SU-DHL-6 (cell line): ENCODE measurements around the gene FBXW8.
"Not testable (repeated sequence)": the region's sequence is repeated elsewhere in the genome, so short reads cannot be mapped to it uniquely, and the experiment has no call there.

ENCODE experiments used
- H2AFZ ChIP-seq: fragments of 200-600 bp; sonication (generic); 2 replicates; pipeline ENCODE4 v1.6.1; 2014; ENCODE audit warnings: low read depth, mild to moderate bottlenecking, moderate library complexity, mixed read lengths, antibody characterized with exemption, low read length; ENCODE audit not compliant: severe bottlenecking
- H3F3A ChIP-seq: fragments of 200-600 bp; shearing (Covaris generic); 2 replicates; pipeline ENCODE4 v1.6.0; 2016; ENCODE audit warnings: antibody characterized with exemption, mild to moderate bottlenecking; ENCODE audit not compliant: insufficient read depth
- H3K27ac ChIP-seq: fragments of 200-600 bp; sonication (generic); 2 replicates; pipeline ENCODE4 v1.5.1; 2016; ENCODE audit warnings: low read depth, mild to moderate bottlenecking, low read length, moderate library complexity, mixed read lengths
- H3K27me3 ChIP-seq: fragments of 200-600 bp; sonication (generic), shearing (Covaris generic); 2 replicates; pipeline ENCODE4 v1.6.0; 2014; ENCODE audit warnings: mild to moderate bottlenecking, low read length
- H3K36me3 ChIP-seq: fragments of 200-600 bp; sonication (generic); 2 replicates; pipeline ENCODE4 v1.6.1; 2014; ENCODE audit warnings: mild to moderate bottlenecking, low read length, mixed read lengths
- H3K4me2 ChIP-seq: fragments of 300-600, 200-600 bp; shearing (Covaris generic), sonication (generic); 2 replicates; pipeline ENCODE4 v1.6.0; 2014; ENCODE audit warnings: low read length, low read depth, mild to moderate bottlenecking; ENCODE audit not compliant: poor library complexity, severe bottlenecking
- H3K4me3 ChIP-seq: fragments of 200-600 bp; sonication (generic); 2 replicates; pipeline ENCODE4 v1.5.1; 2014; ENCODE audit warnings: antibody characterized with exemption, low read length, mild to moderate bottlenecking, mixed read lengths; ENCODE audit not compliant: insufficient read depth, poor library complexity, severe bottlenecking
- H3K79me2 ChIP-seq: fragments of 200-600 bp; sonication (generic); 2 replicates; pipeline ENCODE4 v1.6.1; 2014; ENCODE audit warnings: mild to moderate bottlenecking, low read length, moderate library complexity; ENCODE audit not compliant: insufficient read depth
- H3K9ac ChIP-seq: fragments of 200-600 bp; sonication (generic); 2 replicates; pipeline ENCODE4 v1.7.0; 2014; ENCODE audit warnings: mild to moderate bottlenecking, low read length
- H3K9me2 ChIP-seq: fragments of 200-600 bp; sonication (generic); replicated peaks from 2 replicates; pipeline ENCODE4 v1.6.1; 2014; ENCODE audit warnings: low read length; ENCODE audit not compliant: insufficient read depth
- H3K9me3 ChIP-seq: fragments of 200-600 bp; sonication (generic); 2 replicates; pipeline ENCODE4 v1.6.1; 2014; ENCODE audit warnings: low read length, mixed read lengths; ENCODE audit not compliant: insufficient read depth
- H4K20me1 ChIP-seq: fragments of 200-600 bp; sonication (generic); 2 replicates; pipeline ENCODE4 v1.6.1; 2014; ENCODE audit warnings: low read depth, mild to moderate bottlenecking, antibody characterized with exemption, low read length, moderate library complexity, mixed read lengths
- EZH2phosphoT487 ChIP-seq: fragments of 200-600 bp; sonication (generic), shearing (Covaris generic); conservative IDR thresholded peaks from 2 replicates; pipeline ENCODE4 v1.6.1; 2018; ENCODE audit warnings: mild to moderate bottlenecking, antibody characterized with exemption, low read length, moderate library complexity, mixed read lengths
- TF ChIP-seq, protein P1 (sequence below): fragments of 200-600 bp; sonication (generic); IDR thresholded peaks from one replicate; pipeline ENCODE4 v1.5.1; 2017; ENCODE audit warnings: antibody characterized with exemption, mild to moderate bottlenecking, low read length, moderate library complexity; ENCODE audit not compliant: insufficient read depth, poor library complexity, severe bottlenecking

FBXW8 gene

GRCh38 chr12:117053050-117053400, 142.3 kb downstream of the FBXW8 start:
- no peak overlapping the region for H3K27ac ChIP-seq

DNA sequence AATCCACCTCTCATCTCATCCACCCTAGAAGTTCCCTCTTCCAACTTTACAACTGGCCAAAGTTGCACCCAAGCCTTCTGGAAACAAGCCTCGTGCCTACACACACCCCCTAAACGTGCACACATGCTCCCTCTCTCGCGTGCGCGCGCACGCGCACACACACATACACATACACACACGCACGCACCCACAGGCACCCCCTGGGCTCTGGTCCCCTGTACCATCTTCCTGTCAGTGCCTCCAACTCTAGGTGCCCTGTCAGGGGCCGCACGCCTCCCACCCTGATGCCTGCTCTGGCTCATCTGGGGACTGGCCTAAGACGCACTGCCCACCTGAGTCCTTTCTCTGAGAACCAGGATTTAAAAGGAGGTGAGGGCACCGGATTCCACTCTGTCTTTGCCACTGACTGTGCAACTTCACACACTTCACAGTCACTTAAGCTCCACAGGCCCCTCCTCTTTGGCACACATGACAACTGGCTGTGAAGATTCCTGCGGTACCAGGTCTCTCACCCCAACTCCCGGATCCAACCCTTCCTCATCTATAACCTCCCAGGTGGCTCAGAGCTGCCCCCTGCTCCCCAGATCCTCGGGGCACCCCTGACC, 142.9 kb downstream of the FBXW8 start:
- H3K4me2 ChIP-seq = no peak overlapping the region
- no peaks in the 10 kb centered on the region for H3K9me2 ChIP-seq
- no peaks in the 10 kb centered on the region for H3K79me2 ChIP-seq
- no peaks in the 10 kb centered on the region for H3K27me3 ChIP-seq
- no peaks in the 10 kb centered on the region for H3F3A ChIP-seq
- H3K4me3 ChIP-seq = no peak overlapping the region
- no peak overlapping the region for H3K27ac ChIP-seq
- no peaks in the 10 kb centered on the region for H3K36me3 ChIP-seq
- no peaks in the 10 kb centered on the region for H3K9me3 ChIP-seq
- no peak for TF ChIP-seq EZH2phosphoT487
- TF ChIP-seq, protein P1, sequence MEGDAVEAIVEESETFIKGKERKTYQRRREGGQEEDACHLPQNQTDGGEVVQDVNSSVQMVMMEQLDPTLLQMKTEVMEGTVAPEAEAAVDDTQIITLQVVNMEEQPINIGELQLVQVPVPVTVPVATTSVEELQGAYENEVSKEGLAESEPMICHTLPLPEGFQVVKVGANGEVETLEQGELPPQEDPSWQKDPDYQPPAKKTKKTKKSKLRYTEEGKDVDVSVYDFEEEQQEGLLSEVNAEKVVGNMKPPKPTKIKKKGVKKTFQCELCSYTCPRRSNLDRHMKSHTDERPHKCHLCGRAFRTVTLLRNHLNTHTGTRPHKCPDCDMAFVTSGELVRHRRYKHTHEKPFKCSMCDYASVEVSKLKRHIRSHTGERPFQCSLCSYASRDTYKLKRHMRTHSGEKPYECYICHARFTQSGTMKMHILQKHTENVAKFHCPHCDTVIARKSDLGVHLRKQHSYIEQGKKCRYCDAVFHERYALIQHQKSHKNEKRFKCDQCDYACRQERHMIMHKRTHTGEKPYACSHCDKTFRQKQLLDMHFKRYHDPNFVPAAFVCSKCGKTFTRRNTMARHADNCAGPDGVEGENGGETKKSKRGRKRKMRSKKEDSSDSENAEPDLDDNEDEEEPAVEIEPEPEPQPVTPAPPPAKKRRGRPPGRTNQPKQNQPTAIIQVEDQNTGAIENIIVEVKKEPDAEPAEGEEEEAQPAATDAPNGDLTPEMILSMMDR = no peak
- no peaks in the 10 kb centered on the region for H4K20me1 ChIP-seq
- H2AFZ ChIP-seq = no peak overlapping the region
- H3K9ac ChIP-seq = no peak overlapping the region

More at GRCh38 chr12:117053050-117053400, 142.3 kb downstream of the FBXW8 start:
- Histone ChIP-seq H3K4me3 (no peak overlapping the region), H3K9me2 (no peaks in the 10 kb centered on the region), H3K9me3 (no peaks in the 10 kb centered on the region), H3K36me3 (no peaks in the 10 kb centered on the region), H3K4me2 (no peak overlapping the region), H3K27me3 (no peaks in the 10 kb centered on the region), H4K20me1 (no peaks in the 10 kb centered on the region), H3K79me2 (no peaks in the 10 kb centered on the region), H2AFZ (no peak overlapping the region), H3F3A (no peaks in the 10 kb centered on the region), H3K9ac (no peak overlapping the region)
- TF ChIP-seq EZH2phosphoT487 = no peak
- TF ChIP-seq, protein P1 = no peak

DNA sequence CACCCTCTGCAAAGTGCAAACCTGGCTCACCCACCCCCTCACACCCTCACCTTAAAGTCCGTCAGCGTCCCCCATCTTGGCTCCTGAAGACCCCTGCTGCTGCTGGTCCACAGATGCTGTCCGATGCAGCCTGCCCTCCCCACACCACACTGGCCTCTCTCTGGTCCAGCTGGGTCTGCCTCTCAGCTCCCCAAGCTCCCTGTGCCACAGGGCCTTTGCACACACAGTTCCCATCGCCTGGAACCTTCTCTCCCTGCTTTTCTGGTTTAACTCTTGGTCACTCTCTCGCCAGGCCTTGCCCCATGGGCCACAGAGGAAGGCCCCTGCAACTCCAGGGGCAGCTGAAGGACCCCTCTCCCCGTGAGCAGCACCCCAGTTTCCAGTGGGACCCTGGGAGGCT, 143.5 kb downstream of the FBXW8 start:
- Histone ChIP-seq H3K27me3 (no peaks in the 10 kb centered on the region), H3K4me3 (no peak overlapping the region), H3K9me2 (no peaks in the 10 kb centered on the region), H3K36me3 (no peaks in the 10 kb centered on the region), H3K9me3 (no peaks in the 10 kb centered on the region), H2AFZ (no peak overlapping the region), H3K9ac (no peak overlapping the region), H3K79me2 (no peaks in the 10 kb centered on the region), H4K20me1 (no peaks in the 10 kb centered on the region), H3K27ac (no peak overlapping the region), H3K4me2 (no peak overlapping the region), H3F3A (no peaks in the 10 kb centered on the region)
- TF ChIP-seq EZH2phosphoT487 = no peak
- TF ChIP-seq, protein P1 = no peak

GRCh38 chr12:117057626-117058025, 146.9 kb downstream of the FBXW8 start:
- H2AFZ ChIP-seq, H4K20me1 ChIP-seq, H3K4me3 ChIP-seq, H3K27me3 ChIP-seq, H3K9me3 ChIP-seq, H3K4me2 ChIP-seq, H3K36me3 ChIP-seq, H3F3A ChIP-seq, H3K27ac ChIP-seq, H3K9me2 ChIP-seq, H3K79me2 ChIP-seq, H3K9ac ChIP-seq: not testable (repeated sequence)
